Measurements from ENCODE around the gene SKIC2. TPM values are rescaled to one million over a fixed set of nuclear protein-coding genes. Genes with fewer than 3 reads are reported as not detected.

SKIC2 gene
- total and polyA plus RNA-seq, 2 of the 8 experiments (the other 6 are each of a cell fraction or from before 2014, with no cell fraction given), result 42.1 to 59.7 TPM

GRCh38 chr6:31945507-31946369, 13.2 kb upstream of the SKIC2 start, which contains the start of gene CFB (continued):
- TF ChIP-seq CHD7 (IDR thresholded peaks at IDR 0.05; ENCODE audit: insufficient replicate concordance, low read length), result no peak
- no peak for TF ChIP-seq ZNF274 (IDR thresholded peaks at IDR 0.05; ENCODE audit: borderline replicate concordance, extremely low read depth, low read length)
- TF ChIP-seq TEAD4 (IDR thresholded peaks at IDR 0.05; ENCODE audit: low read depth, low read length), result no peak
- TF ChIP-seq HDAC2 (IDR thresholded peaks at IDR 0.05; ENCODE audit: borderline replicate concordance in 1 of 2, low read depth in 2 of 2, low read length in 2 of 2), result no peak
- no peak for TF ChIP-seq SIN3A (conservative IDR thresholded peaks at IDR 0.05 in 1 of 2, IDR thresholded peaks at IDR 0.05 in 1 of 2; ENCODE audit: low read depth in 1 of 2, low read length in 2 of 2)
- no peak for TF ChIP-seq JUN (IDR thresholded peaks at IDR 0.05; ENCODE audit: low read depth, low read length)
- no peak for TF ChIP-seq CTBP2 (IDR thresholded peaks at IDR 0.05; ENCODE audit: borderline replicate concordance, insufficient read depth, insufficient read length, low read length)
- no peak for TF ChIP-seq SRF (IDR thresholded peaks at IDR 0.05; ENCODE audit: low read depth, low read length)
